GM23248 (cell line): ENCODE measurements around the gene S100A3.

ENCODE experiments used
- EZH2 ChIP-seq: fragments of 200-600 bp; sonication (generic); IDR thresholded peaks from 2 replicates; pipeline ENCODE4 v1.6.1; 2018; ENCODE audit warnings: antibody characterized with exemption, mild to moderate bottlenecking; ENCODE audit not compliant: insufficient read depth, poor library complexity, severe bottlenecking
- EZH2phosphoT487 ChIP-seq: fragments of 200-600 bp; sonication (generic); IDR thresholded peaks from 2 replicates; pipeline ENCODE4 v1.6.1; 2018; ENCODE audit warnings: antibody characterized with exemption, moderate library complexity, mild to moderate bottlenecking, low read depth; ENCODE audit not compliant: insufficient read depth

DNA sequence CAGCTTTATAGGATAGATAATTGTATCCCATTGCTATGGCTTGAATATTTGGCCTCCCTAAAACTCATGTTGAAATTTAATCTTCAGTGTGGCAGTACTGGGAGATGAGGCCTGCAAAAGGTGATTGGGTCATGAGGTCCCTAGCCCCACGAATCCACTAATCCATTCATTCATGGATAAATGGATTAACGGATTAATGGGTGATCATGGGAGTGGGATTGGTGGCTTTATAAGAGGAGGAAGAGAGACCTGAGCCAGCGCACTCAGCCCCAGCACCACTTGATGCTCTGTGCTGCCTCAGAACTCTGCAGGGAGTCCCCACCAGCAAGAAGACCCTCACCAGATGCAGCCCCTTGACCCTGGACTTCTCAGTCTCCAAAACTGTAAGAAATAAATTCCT, 45.3 kb downstream of the S100A3 start:
- no peak for TF ChIP-seq EZH2
- no peak for TF ChIP-seq EZH2phosphoT487
